Measurements from ENCODE around the gene ACBD6.

GRCh38 chr1:180286417-180286816 lies 216.0 kb downstream of the ACBD6 start:
- TF ChIP-seq SIN3A (IDR thresholded peaks at IDR 0.05; ENCODE audit: borderline replicate concordance, insufficient read depth, low read depth, low read length) (no peak), POLR2AphosphoS5 (IDR thresholded peaks at IDR 0.05; ENCODE audit: low read depth, low read length) (no peak), CTCF (IDR thresholded peaks at IDR 0.05) (no peak), REST (IDR thresholded peaks at IDR 0.05; ENCODE audit: insufficient read depth in 1 of 2, low read depth in 2 of 2, low read length in 1 of 2) (no peak)

Data from Panc1 (cell line).